Psoas muscle (tissue), 8 donors: Measurements from ENCODE around the gene SLC15A4. TPM values are rescaled to one million over a fixed set of nuclear protein-coding genes. Genes with fewer than 3 reads are reported as not detected.

Source experiments
- ATAC-seq, 4 donors: fragments of 200-7000 bp; cut with Tn5 transposase; one replicate each; pipeline ENCODE4 v1.9.1; 2020; ENCODE audit warnings: moderate library complexity in 3 of 4, mild to moderate bottlenecking in 2 of 4
- DNase-seq, 2 donors: peaks; one replicate each; pipeline ENCODE4 v3.0.0-alpha.2; 2020
- H3K27ac ChIP-seq: fragments of 200-600 bp; one replicate; pipeline ENCODE4 v1.8.0; 2022
- H3K27me3 ChIP-seq, 3 donors: fragments of 200-600 bp in 1 of 3; one replicate each; pipeline versions ENCODE4 v1.6.1 to v1.8.0; 2013 to 2022; ENCODE audit warnings: low read length in 2 of 3, mild to moderate bottlenecking in 2 of 3, moderate library complexity in 1 of 3; ENCODE audit not compliant: insufficient read depth in 3 of 3
- H3K36me3 ChIP-seq, 2 donors: fragments of 200-600 bp in 1 of 2; one replicate each; pipeline versions ENCODE4 v1.6.1 to v1.8.0; 2013 to 2022; ENCODE audit warnings: low read depth in 1 of 2, mild to moderate bottlenecking in 1 of 2, moderate library complexity in 1 of 2; ENCODE audit not compliant: insufficient read depth in 1 of 2
- H3K4me1 ChIP-seq: fragments of 200-600 bp; one replicate; pipeline ENCODE4 v1.8.0; 2022
- H3K4me3 ChIP-seq: fragments of 200-600 bp; one replicate; pipeline ENCODE4 v1.8.0; 2022; ENCODE audit warnings: mild to moderate bottlenecking
- H3K9me3 ChIP-seq: fragments of 200-600 bp; one replicate; pipeline ENCODE4 v1.8.0; 2022
- CTCF ChIP-seq: fragments of 200-600 bp; IDR thresholded peaks from one replicate; pipeline ENCODE4 v1.8.0; 2022; ENCODE audit warnings: antibody characterized with exemption
- WGBS, 3 donors: extraction: QIAGEN DNeasy Blood & Tissue Kit; methylation state at CpG; one replicate each; pipeline versions ENCODE4 v1.1.6 to v1.1.7; 2013; 5-methylcytosine and 5-hydroxymethylcytosine counted together
- intact Hi-C, 2 donors: fragments of 100-400 bp; cut with DNase I; formaldehyde crosslinking; loops; one replicate each; pipeline versions ENCODE4 v1.11.0 to v1.14.2; 2022
- polyA plus RNA-seq, 3 donors: library from polyadenylated mRNA; stranded (reverse); fragments of 200-250 nt; gene quantifications; one replicate each; pipeline ENCODE4 v1.2.3, GENCODE V29; 2013
- total RNA-seq, 4 donors: library from RNA; stranded (reverse); fragmentation: NEBNext Ultra II Directional in 2 of 4; extraction: Animal tissue kit (Norgen Biotek cat#: 25700) in 2 of 4; gene quantifications; one replicate each; pipeline versions ENCODE4 v1.2.1 to v1.2.4, GENCODE V29; 2021 to 2023
- donor health status: healthy with polysubstance abuse.
- donor health status: DM: no; HTN: no; CAD: no; lungs with moderate emphysema.
- donor health status: Bipolar disorder and iron deficiency.
- donor health status: healthy.
- donor health status: DM: yes; HTN: yes; CAD: no.
- donor health status: DM: no; HTN: no; CAD: no.
- donor health status: DM: no; HTN: no; CAD: no.
- donor health status: DM: yes; HTN: yes; CAD: no.

Gene SLC15A4
- total and polyA plus RNA-seq, 7 donors = 21.9 to 54.0 (median 30.2) TPM

- intact Hi-C loops = no loop called here
- Histone ChIP-seq H3K9me3 (no peaks in the 10 kb centered on the region), H3K4me1 (peaks cover 17% of the 10 kb centered on the region), H3K27ac (no peak overlapping the region), H3K27me3 (no peaks in the 10 kb centered on the region), H3K36me3 (peaks cover 0 to 48% of the 10 kb centered on the region in 2 donors), H3K4me3 (no peak overlapping the region)
- 81 to 88% (median 87%) methylated on average over 24 of the region's 24 CpGs for WGBS, 3 donors
- TF ChIP-seq CTCF = no peak
- ATAC-seq (peak in 1 of 4 donors; percentile 4), DNase-seq (no peak)
Measured at GRCh38 chr12:128791395-128792322, 32.1 kb downstream of the SLC15A4 start.

- ATAC-seq = peak in 1 of 4 donors; percentile 51
- intact Hi-C loops = no loop called here
- TF ChIP-seq CTCF = no peak
- Histone ChIP-seq H3K27ac (no peak overlapping the region), H3K4me3 (no peak overlapping the region), H3K36me3 (peaks cover 0 to 48% of the 10 kb centered on the region in 2 donors), H3K9me3 (no peaks in the 10 kb centered on the region), H3K4me1 (peaks cover 8% of the 10 kb centered on the region), H3K27me3 (no peaks in the 10 kb centered on the region)
- WGBS, 3 donors = 83 to 88% (median 85%) methylated on average over 13 to 15 of the region's 15 CpGs
- no peak for DNase-seq
Measured at GRCh38 chr12:128790653-128791373, 32.9 kb downstream of the SLC15A4 start.

GRCh38 chr12:128790221-128790620 lies 33.5 kb downstream of the SLC15A4 start:
- Histone ChIP-seq H3K9me3 (no peaks in the 10 kb centered on the region), H3K4me1 (peaks cover 4% of the 10 kb centered on the region), H3K27ac (no peak overlapping the region), H3K27me3 (no peaks in the 10 kb centered on the region), H3K36me3 (peaks cover 0 to 42% of the 10 kb centered on the region in 2 donors), H3K4me3 (no peak overlapping the region)
- DNase-seq = no peak
- ATAC-seq = peak in 1 of 4 donors; percentile 6
- 81 to 86% (median 85%) methylated on average over 11 of the region's 11 CpGs for WGBS, 3 donors
- TF ChIP-seq CTCF = no peak
- intact Hi-C loops = no loop called here

GRCh38 chr12:128789356-128789929 lies 34.3 kb downstream of the SLC15A4 start:
- peak in 2 of 4 donors; percentile 3 to 15 for ATAC-seq
- intact Hi-C loops = loop anchor here (5.0 to 10.0 kb wide), 2 partner anchors 33 to 145 kb away; partner anchors contain the start of gene SLC15A4 (in 1 of the 2)
- Histone ChIP-seq H3K4me1 (no peaks in the 10 kb centered on the region), H3K27me3 (no peaks in the 10 kb centered on the region), H3K36me3 (peaks cover 0 to 34% of the 10 kb centered on the region in 2 donors), H3K9me3 (no peaks in the 10 kb centered on the region), H3K4me3 (no peak overlapping the region), H3K27ac (no peak overlapping the region)
- 61 to 73% (median 64%) methylated on average over 12 of the region's 12 CpGs for WGBS, 3 donors
- no peak for DNase-seq
- TF ChIP-seq CTCF = no peak
